K562 (cell line): ENCODE data around the gene POLDIP3. TPM values are rescaled to one million over a fixed set of nuclear protein-coding genes. Genes with fewer than 3 reads are reported as not detected.

ENCODE experiments used
- ATAC-seq: fragments of 200-7000 bp; cut with Tn5 transposase; 3 replicates; pipeline ENCODE4 v1.9.1; 2020; ENCODE audit warnings: moderate library complexity
- BruUV-seq: library from RNA; stranded (reverse); fragments of 400-500 nt; replicated peaks from 2 replicates; lab custom pipeline; 2021; lab: Mats Ljungman, UMichigan
- CTCF ChIA-PET: fragments of 300-600 bp; formaldehyde crosslinking; extraction: SDS; loops from one replicate; lab custom pipeline; 2021; ENCODE audit warnings: low intra/inter-chr PET ratio; lab: Yijun Ruan, JAX
- POLR2A ChIA-PET: fragments of 300-600, 350-650 bp; sonication (Branson Sonifier 250); formaldehyde crosslinking; extraction: SDS; loops from one replicate; lab custom pipeline; 2021; ENCODE audit warnings: antibody characterized with exemption, inconsistent platforms; lab: Yijun Ruan, JAX
- DNase-seq, 4 experiments: peaks; one replicate each; pipeline versions ENCODE4 v3.0.0 to v3.0.0-alpha.2; 2011 to 2018; ENCODE audit warnings: low spot score in 3 of 4, mixed read lengths in 3 of 4; ENCODE audit errors: extremely low read depth in 1 of 4
- FAIRE-seq: peaks from 2 replicates; lab custom pipeline; 2011; peaks lifted over from hg19 to GRCh38; lab: Jason Lieb, UNC
- H2AFZ ChIP-seq: 2 replicates; pipeline ENCODE4 v1.6.0; 2011; ENCODE audit warnings: low read depth, low read length, control low read depth, inconsistent platforms
- H3K27ac ChIP-seq: fragments of 200-600 bp; 3 replicates; pipeline ENCODE4 v1.8.0; 2011; ENCODE audit warnings: low read depth, mild to moderate bottlenecking, control low read depth, inconsistent platforms, low read length, moderate library complexity, mixed read lengths; ENCODE audit errors: extremely low read depth
- H3K27me3 ChIP-seq, 2 experiments: fragments of 300-600 bp in 1 of 2; 2 replicates in 1 of 2; 3 replicates in 1 of 2; pipeline versions ENCODE4 v1.6.0 to v1.8.0; 2011; ENCODE audit warnings: inconsistent platforms in 2 of 2, low read length in 2 of 2, mild to moderate bottlenecking in 1 of 2, mixed read lengths in 1 of 2, moderate library complexity in 1 of 2; ENCODE audit not compliant: control insufficient read depth in 2 of 2, insufficient read depth in 2 of 2
- H3K36me3 ChIP-seq: fragments of 300-600 bp; 3 replicates; pipeline ENCODE4 v1.8.0; 2011; ENCODE audit warnings: mild to moderate bottlenecking, low read length, inconsistent platforms; ENCODE audit not compliant: control insufficient read depth, insufficient read depth
- H3K4me1 ChIP-seq, 2 experiments: fragments of 200-600 bp in 1 of 2; replicated peaks in 1 of 2; 2 replicates in 1 of 2; 3 replicates in 1 of 2; pipeline versions ENCODE4 v1.5.1 to v1.8.0; 2011; ENCODE audit warnings: inconsistent platforms in 2 of 2, low read length in 2 of 2, mild to moderate bottlenecking in 1 of 2, mixed read lengths in 1 of 2, moderate library complexity in 1 of 2; ENCODE audit not compliant: control insufficient read depth in 2 of 2, insufficient read depth in 2 of 2
- H3K4me2 ChIP-seq: 2 replicates; pipeline ENCODE4 v1.6.1; 2011; ENCODE audit warnings: low read length, control low read depth, inconsistent platforms, mixed read lengths; ENCODE audit not compliant: insufficient read depth
- H3K4me3 ChIP-seq: fragments of 200-600 bp; sonication (generic), shearing (Covaris generic); 2 replicates; pipeline ENCODE4 v1.5.1; 2016; ENCODE audit warnings: control low read depth, inconsistent platforms
- H3K79me2 ChIP-seq: fragments of 200-600 bp; 3 replicates; pipeline ENCODE4 v1.8.0; 2011; ENCODE audit warnings: low read length, inconsistent platforms; ENCODE audit not compliant: control insufficient read depth, insufficient read depth
- H3K9ac ChIP-seq, 2 experiments: 2 replicates each; pipeline versions ENCODE4 v1.6.0 to v1.6.1; 2011; ENCODE audit warnings: low read depth in 2 of 2, low read length in 2 of 2, control low read depth in 1 of 2, inconsistent platforms in 1 of 2, mild to moderate bottlenecking in 1 of 2, mixed read lengths in 1 of 2; ENCODE audit not compliant: insufficient read depth in 1 of 2
- H3K9me1 ChIP-seq: one replicate; pipeline ENCODE4 v1.6.0; 2011; ENCODE audit warnings: inconsistent platforms, mild to moderate bottlenecking, low read length, moderate library complexity; ENCODE audit not compliant: control insufficient read depth, insufficient read depth
- H3K9me3 ChIP-seq: replicated peaks from 2 replicates; pipeline ENCODE4 v1.5.1; 2011; ENCODE audit warnings: low read depth, low read length, inconsistent platforms; ENCODE audit not compliant: control insufficient read depth, insufficient read depth
- H4K20me1 ChIP-seq: replicated peaks from 2 replicates; pipeline ENCODE4 v1.6.1; 2011; ENCODE audit warnings: low read length, inconsistent platforms, mixed read lengths; ENCODE audit not compliant: control insufficient read depth, insufficient read depth
- BCLAF1 ChIP-seq, 2 experiments: fragments of 450-650 bp in 1 of 2; IDR thresholded peaks; 2 replicates each; pipeline ENCODE4 v1.6.1; 2011 to 2017; ENCODE audit warnings: low read depth in 2 of 2, antibody characterized with exemption in 1 of 2, borderline replicate concordance in 1 of 2, low read length in 1 of 2, mild to moderate bottlenecking in 1 of 2, mixed read lengths in 1 of 2; ENCODE audit not compliant: control insufficient read depth in 1 of 2
- SMAD2 ChIP-seq: fragments of 150-350 bp; IDR thresholded peaks from 2 replicates; pipeline ENCODE4 v1.6.1; 2014; ENCODE audit warnings: low read depth, mild to moderate bottlenecking, low read length
- ZNF512 ChIP-seq: IDR thresholded peaks from 2 replicates; pipeline ENCODE4 v1.6.1; 2016; ENCODE audit warnings: missing genetic modification characterization, missing compliant biosample characterization
- WGBS: fragments of 100-300 bp; shearing (Covaris generic); methylation state at CpG from one replicate; pipeline ENCODE4 v1.1.6; 2016; ENCODE audit warnings: low coverage, mixed read lengths; ENCODE audit not compliant: insufficient coverage; ENCODE audit errors: missing lambda C conversion rate; 5-methylcytosine and 5-hydroxymethylcytosine counted together
- in situ Hi-C: fragments of 300-500 bp; cut with MboI; formaldehyde crosslinking; loops from 4 replicates; pipeline ENCODE4 v1.15.0; 2018; ENCODE audit warnings: inconsistent platforms, mixed read lengths
- intact Hi-C: fragments of 100-400 bp; cut with micrococcal nuclease; formaldehyde crosslinking; loops from 2 replicates; pipeline ENCODE4 v1.14.2; 2022
- polyA plus RNA-seq, 8 experiments: library from polyadenylated mRNA; depleted of rRNA in 4 of 8; stranded (reverse) in 5 of 8; unstranded in 3 of 8; fragments of >200 nt; fragmentation: Nextera tagmentation in 2 of 8; fragmentation: Illumina TruSeq in 1 of 8; extraction: Ambion mirVana in 2 of 8; extraction: Trizol in 1 of 8; gene quantifications; 2 replicates each; pipeline versions ENCODE4 v1.2.1 to v1.2.3, GENCODE V29; 2011 to 2014; ENCODE audit warnings: inconsistent platforms in 1 of 8, missing spikeins in 1 of 8
- total RNA-seq, 7 experiments: library from RNA; depleted of rRNA in 6 of 7; stranded (reverse); fragments of >200 nt in 6 of 7; fragmentation: Illumina TruSeq in 2 of 7; extraction: Trizol in 2 of 7; gene quantifications; 2 replicates each; pipeline versions ENCODE4 v1.2.1 to v1.2.3, GENCODE V29; 2011 to 2021; ENCODE audit warnings: low replicate concordance in 1 of 7

The POLDIP3 gene
- total and polyA plus RNA-seq, 9 of the 15 experiments (the other 6 are each of a cell fraction or from before 2014, with no cell fraction given), result 14.3 to 53.0 (median 26.3) TPM

GRCh38 chr22:42624551-42625106, 9.9 kb upstream of the POLDIP3 start:
- in situ Hi-C loops, result no loop called here
- no peak for FAIRE-seq

DNA sequence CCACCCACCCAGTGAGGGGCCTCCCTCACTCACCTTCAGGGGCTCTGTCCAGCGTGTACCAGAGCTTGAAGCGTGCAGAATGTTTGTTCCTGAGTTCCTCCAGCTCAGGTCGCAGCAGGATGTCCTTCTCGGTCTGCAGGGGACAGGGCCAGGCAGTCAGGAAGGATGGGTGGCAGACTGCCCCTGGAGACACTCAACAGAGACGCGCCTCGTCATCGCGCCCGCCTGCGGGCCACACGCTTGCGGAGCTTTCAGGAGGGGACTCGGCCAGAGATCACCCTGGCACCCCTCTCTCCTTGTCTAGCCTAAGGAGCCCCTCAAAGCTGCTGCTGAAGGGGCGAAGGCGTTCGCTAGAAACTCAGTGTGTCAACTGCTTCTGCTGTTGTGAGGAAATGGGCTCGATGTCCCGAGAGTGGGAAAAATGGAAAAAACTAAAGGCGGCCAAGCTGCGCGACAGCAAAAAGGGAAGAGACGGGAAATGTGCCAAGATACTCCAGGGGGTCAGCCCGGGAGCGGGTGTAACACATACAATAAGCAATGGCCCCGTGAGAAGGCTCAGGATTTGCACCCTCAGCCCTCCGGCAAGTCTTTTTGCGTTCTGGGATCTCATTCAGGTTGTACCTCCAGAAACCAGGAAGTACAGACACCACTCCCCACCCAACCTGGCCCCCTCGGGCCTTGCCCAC, 9.2 kb upstream of the POLDIP3 start:
- CTCF ChIA-PET, result no interaction called here
- in situ Hi-C loops, result no loop called here
- BruUV-seq, result no TSS peak
- Histone ChIP-seq H3K9ac (no peak overlapping the region; a peak in 1 of 4 replicates), H3K9me3 (no peaks in the 10 kb centered on the region), H3K79me2 (no peaks in the 10 kb centered on the region), H3K27me3 (no peaks in the 10 kb centered on the region), H3K4me3 (no peak overlapping the region), H3K27ac (no peak overlapping the region), H3K9me1 (peaks cover 4% of the 10 kb centered on the region), H3K4me1 (peaks cover 13 to 39% of the 10 kb centered on the region in 2 experiments; a peak in 4 of 5 replicates), H4K20me1 (no peaks in the 10 kb centered on the region), H2AFZ (no peak overlapping the region), H3K36me3 (peaks cover 58% of the 10 kb centered on the region; the same call in 1 of the 3 replicates), H3K4me2 (no peak overlapping the region)
- no peak for FAIRE-seq
- ATAC-seq, result no peak
- WGBS, result 91% methylated on average over 14 of the region's 29 CpGs
- intact Hi-C loops, result loop anchor here (10.0 kb wide), 1 partner anchor 71 kb away; no protein-coding TSS in a partner anchor
- POLR2A ChIA-PET, result interaction anchor here (0.6 to 5.6 kb wide), 3 partner anchors 8 to 161 kb away, joined by 3 to 46 read pairs (median 3); partner anchors contain the start of gene POLDIP3
- DNase-seq, result no peak
- TF ChIP-seq ZNF512 (tag), result no peak
- no peak for TF ChIP-seq BCLAF1 (IDR thresholded peaks at IDR 0.05; ENCODE audit: borderline replicate concordance in 1 of 2, control insufficient read depth in 1 of 2, low read depth in 2 of 2, low read length in 1 of 2)

More at GRCh38 chr22:42624551-42625106, 9.9 kb upstream of the POLDIP3 start:
- POLR2A ChIA-PET, result interaction anchor here (0.6 to 5.6 kb wide), 3 partner anchors 9 to 347 kb away, joined by 3 to 46 read pairs (median 3); partner anchors contain the start of gene POLDIP3
- Histone ChIP-seq H3K79me2 (no peaks in the 10 kb centered on the region), H3K36me3 (peaks cover 52% of the 10 kb centered on the region; the same call in 1 of the 3 replicates), H3K9me3 (no peaks in the 10 kb centered on the region), H4K20me1 (no peaks in the 10 kb centered on the region), H2AFZ (no peak overlapping the region), H3K4me1 (peaks cover 13 to 32% of the 10 kb centered on the region in 2 experiments; a peak in 4 of 5 replicates)
- WGBS, result 64% methylated on average over 8 of the region's 12 CpGs
- no peak for ATAC-seq
- no peak for DNase-seq
- intact Hi-C loops, result loop anchor here (10.0 kb wide), 1 partner anchor 70 kb away; no protein-coding TSS in a partner anchor
- TF ChIP-seq SMAD2, result no peak
- TF ChIP-seq, all 486 proteins: peak for 0
- BruUV-seq, result no TSS peak
- Histone ChIP-seq H3K9ac (no peak overlapping the region; a peak in 1 of 4 replicates), H3K4me2 (no peak overlapping the region), H3K9me1 (peaks cover 4% of the 10 kb centered on the region), H3K4me3 (no peak overlapping the region), H3K27ac (no peak overlapping the region), H3K27me3 (no peaks in the 10 kb centered on the region)
- CTCF ChIA-PET, result no interaction called here
